Measurements from ENCODE around the gene SCNN1G. TPM values are rescaled to one million over a fixed set of nuclear protein-coding genes. Genes with fewer than 3 reads are reported as not detected.

SCNN1G gene
- total and polyA plus RNA-seq, 2 of the 4 experiments (the other 2 are of a cell fraction) = not detected

GRCh38 chr16:23202166-23202565 is 19.6 kb downstream of the SCNN1G start:
- H4K8ac ChIP-seq (ENCODE audit: low read depth in 2 of 2, low read length in 2 of 2) = no peak overlapping the region
- POLR2A ChIA-PET (ENCODE audit: unreplicated experiment) = no interaction called here
- H4K20me1 ChIP-seq (ENCODE audit: insufficient read depth, low read length) = no peaks in the 10 kb centered on the region
- no peak overlapping the region for H2AK5ac ChIP-seq (ENCODE audit: low read depth, low read length)
- in situ Hi-C loops (cut with MboI; ENCODE audit: low sequenced_read_pairs) = no loop called here
- H3K56ac ChIP-seq (ENCODE audit: extremely low read depth, insufficient read depth, low read length) = no peak overlapping the region
- H3K23ac ChIP-seq (ENCODE audit: low read depth, low read length) = no peak overlapping the region
- H3K18ac ChIP-seq (ENCODE audit: low read depth, low read length) = no peak overlapping the region
- no peak overlapping the region for H2AFZ ChIP-seq (replicated peaks; ENCODE audit: low read length, poor library complexity)
- no peak overlapping the region for H2BK120ac ChIP-seq (ENCODE audit: low read depth, low read length)
- no peaks in the 10 kb centered on the region for H3K9me3 ChIP-seq (ENCODE audit: control insufficient read depth, insufficient read depth, low read length)
- dilution Hi-C loops (cut with HindIII; ENCODE audit: low sequenced_read_pairs, unreplicated experiment) = no loop called here
- H2BK5ac ChIP-seq (ENCODE audit: low read depth, low read length, poor library complexity, severe bottlenecking) = no peak overlapping the region
- no peak overlapping the region for H2AK9ac ChIP-seq (replicated peaks; ENCODE audit: low read depth, low read length, poor library complexity)
- BruUV-seq (replicated peaks) = no TSS peak
- H3K14ac ChIP-seq (replicated peaks; ENCODE audit: low read depth, low read length) = no peak overlapping the region
- no peaks in the 10 kb centered on the region for H3K79me1 ChIP-seq (ENCODE audit: low read depth in 1 of 2, low read length in 2 of 2)
- no peak overlapping the region for H3K9ac ChIP-seq (ENCODE audit: low read depth, low read length)
- no peak overlapping the region for H4K91ac ChIP-seq (ENCODE audit: insufficient read depth, low read depth, low read length)
- DNase-seq = no peak
- no peak overlapping the region for H3K4me3 ChIP-seq (ENCODE audit: insufficient read depth, low read depth, low read length)
- H3K27me3 ChIP-seq (ENCODE audit: control insufficient read depth, insufficient read depth, low read length) = no peaks in the 10 kb centered on the region
- WGBS, 2 experiments (ENCODE audit: extremely low coverage in 2 of 2, insufficient read length in 1 of 2) = no CpG with 5 or more reads among the region's 1 CpG
- no peak overlapping the region for H4K5ac ChIP-seq (ENCODE audit: low read depth, low read length)
- H3K9me1 ChIP-seq (ENCODE audit: insufficient read depth, low read length) = no peaks in the 10 kb centered on the region
- H3K4ac ChIP-seq (ENCODE audit: low read depth, low read length) = no peak overlapping the region
- H2BK15ac ChIP-seq (ENCODE audit: low read depth, low read length) = no peak overlapping the region
- no peak overlapping the region for H3K27ac ChIP-seq (ENCODE audit: insufficient read depth, low read length)
- no peaks in the 10 kb centered on the region for H3K36me3 ChIP-seq (ENCODE audit: control insufficient read depth, insufficient read depth, low read length)
- no peak overlapping the region for H2BK20ac ChIP-seq (ENCODE audit: low read depth, low read length)
- H3K4me1 ChIP-seq (ENCODE audit: control insufficient read depth, insufficient read depth, low read length) = no peaks in the 10 kb centered on the region
- TF ChIP-seq, protein P1, sequence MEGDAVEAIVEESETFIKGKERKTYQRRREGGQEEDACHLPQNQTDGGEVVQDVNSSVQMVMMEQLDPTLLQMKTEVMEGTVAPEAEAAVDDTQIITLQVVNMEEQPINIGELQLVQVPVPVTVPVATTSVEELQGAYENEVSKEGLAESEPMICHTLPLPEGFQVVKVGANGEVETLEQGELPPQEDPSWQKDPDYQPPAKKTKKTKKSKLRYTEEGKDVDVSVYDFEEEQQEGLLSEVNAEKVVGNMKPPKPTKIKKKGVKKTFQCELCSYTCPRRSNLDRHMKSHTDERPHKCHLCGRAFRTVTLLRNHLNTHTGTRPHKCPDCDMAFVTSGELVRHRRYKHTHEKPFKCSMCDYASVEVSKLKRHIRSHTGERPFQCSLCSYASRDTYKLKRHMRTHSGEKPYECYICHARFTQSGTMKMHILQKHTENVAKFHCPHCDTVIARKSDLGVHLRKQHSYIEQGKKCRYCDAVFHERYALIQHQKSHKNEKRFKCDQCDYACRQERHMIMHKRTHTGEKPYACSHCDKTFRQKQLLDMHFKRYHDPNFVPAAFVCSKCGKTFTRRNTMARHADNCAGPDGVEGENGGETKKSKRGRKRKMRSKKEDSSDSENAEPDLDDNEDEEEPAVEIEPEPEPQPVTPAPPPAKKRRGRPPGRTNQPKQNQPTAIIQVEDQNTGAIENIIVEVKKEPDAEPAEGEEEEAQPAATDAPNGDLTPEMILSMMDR (conservative IDR thresholded peaks at IDR 0.05; ENCODE audit: low read depth, low read length) = no peak
- CTCF ChIA-PET = no interaction called here
- no peak overlapping the region for H3K4me2 ChIP-seq (ENCODE audit: low read depth, low read length)
- ATAC-seq (ENCODE audit: low read depth) = no peak
- intact Hi-C loops (cut with micrococcal nuclease) = no loop called here

Data from IMR-90 (cell line).